ENCODE measurements around the gene IPO13.

DNA sequence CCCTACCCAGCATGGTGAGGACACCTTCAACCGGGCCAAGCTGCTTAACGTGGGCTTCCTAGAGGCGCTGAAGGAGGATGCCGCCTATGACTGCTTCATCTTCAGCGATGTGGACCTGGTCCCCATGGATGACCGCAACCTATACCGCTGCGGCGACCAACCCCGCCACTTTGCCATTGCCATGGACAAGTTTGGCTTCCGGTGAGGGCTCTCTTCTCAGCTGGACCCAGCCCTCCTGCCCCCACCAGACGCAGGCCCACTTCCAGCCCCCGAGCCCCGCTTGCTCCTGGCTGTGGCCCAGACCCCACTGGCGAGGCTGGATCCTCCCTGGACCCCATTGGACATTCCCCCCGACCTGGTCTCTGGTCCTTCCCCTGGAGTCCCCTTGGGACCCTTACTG, 38.1 kb downstream of the IPO13 start:
- TF ChIP-seq, protein P1, sequence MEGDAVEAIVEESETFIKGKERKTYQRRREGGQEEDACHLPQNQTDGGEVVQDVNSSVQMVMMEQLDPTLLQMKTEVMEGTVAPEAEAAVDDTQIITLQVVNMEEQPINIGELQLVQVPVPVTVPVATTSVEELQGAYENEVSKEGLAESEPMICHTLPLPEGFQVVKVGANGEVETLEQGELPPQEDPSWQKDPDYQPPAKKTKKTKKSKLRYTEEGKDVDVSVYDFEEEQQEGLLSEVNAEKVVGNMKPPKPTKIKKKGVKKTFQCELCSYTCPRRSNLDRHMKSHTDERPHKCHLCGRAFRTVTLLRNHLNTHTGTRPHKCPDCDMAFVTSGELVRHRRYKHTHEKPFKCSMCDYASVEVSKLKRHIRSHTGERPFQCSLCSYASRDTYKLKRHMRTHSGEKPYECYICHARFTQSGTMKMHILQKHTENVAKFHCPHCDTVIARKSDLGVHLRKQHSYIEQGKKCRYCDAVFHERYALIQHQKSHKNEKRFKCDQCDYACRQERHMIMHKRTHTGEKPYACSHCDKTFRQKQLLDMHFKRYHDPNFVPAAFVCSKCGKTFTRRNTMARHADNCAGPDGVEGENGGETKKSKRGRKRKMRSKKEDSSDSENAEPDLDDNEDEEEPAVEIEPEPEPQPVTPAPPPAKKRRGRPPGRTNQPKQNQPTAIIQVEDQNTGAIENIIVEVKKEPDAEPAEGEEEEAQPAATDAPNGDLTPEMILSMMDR (IDR thresholded peaks at IDR 0.05; ENCODE audit: low read depth, low read length): no peak
- TF ChIP-seq EZH2phosphoT487 (IDR thresholded peaks at IDR 0.05; ENCODE audit: low read depth): no peak

All from OCI-LY3 (cell line).